ENCODE data around the gene ST7L. TPM values are rescaled to one million over a fixed set of nuclear protein-coding genes. Genes with fewer than 3 reads are reported as not detected.
A peak's percentile ranks its signal among the peaks of the same experiment; 100 is the strongest.

Gene ST7L
- total RNA-seq, 1 donor from 2014 or later = 16.7 TPM

- TF ChIP-seq POLR2AphosphoS5 (IDR thresholded peaks at IDR 0.05; ENCODE audit: insufficient read depth in 1 of 2, low read depth in 1 of 2) (no peak), POLR2A (IDR thresholded peaks at IDR 0.05) (no peak), CTCF (IDR thresholded peaks at IDR 0.05) (no peak)
- DNase-seq (ENCODE audit: extremely low spot score in 2 of 2) = no peak
- intact Hi-C loops (cut with DNase I) = no loop called here
- peaks cover 0 to 12% of the 10 kb centered on the region in 2 donors for H3K36me3 ChIP-seq
- no peak overlapping the region for H3K4me3 ChIP-seq
- H3K27me3 ChIP-seq = no peaks in the 10 kb centered on the region
- H3K4me1 ChIP-seq = no peaks in the 10 kb centered on the region
- no peak overlapping the region for H3K27ac ChIP-seq
- H3K9me3 ChIP-seq = no peaks in the 10 kb centered on the region
Observed at GRCh38 chr1:112536561-112536960, 82.4 kb downstream of the ST7L start.

- H3K27ac ChIP-seq = no peak overlapping the region
- H3K4me1 ChIP-seq = no peaks in the 10 kb centered on the region
- intact Hi-C loops (cut with DNase I) = no loop called here
Observed at GRCh38 chr1:112533029-112533428, 85.9 kb downstream of the ST7L start.

GRCh38 chr1:112532064-112532463 is 86.9 kb downstream of the ST7L start:
- intact Hi-C loops (cut with DNase I) = no loop called here
- Histone ChIP-seq H3K4me3 (no peak overlapping the region), H3K36me3 (peaks cover 0 to 8% of the 10 kb centered on the region in 2 donors), H3K9me3 (no peaks in the 10 kb centered on the region), H3K4me1 (no peaks in the 10 kb centered on the region), H3K27ac (no peak overlapping the region), H3K27me3 (no peaks in the 10 kb centered on the region)
- TF ChIP-seq CTCF (IDR thresholded peaks at IDR 0.05) (no peak), POLR2AphosphoS5 (IDR thresholded peaks at IDR 0.05; ENCODE audit: insufficient read depth in 1 of 2, low read depth in 1 of 2) (no peak), POLR2A (IDR thresholded peaks at IDR 0.05) (no peak)
- no peak for DNase-seq (ENCODE audit: extremely low spot score in 2 of 2)

More at GRCh38 chr1:112533029-112533428, 85.9 kb downstream of the ST7L start:
- Histone ChIP-seq H3K36me3 (peaks cover 0 to 8% of the 10 kb centered on the region in 2 donors), H3K9me3 (no peaks in the 10 kb centered on the region), H3K4me3 (no peak overlapping the region), H3K27me3 (no peaks in the 10 kb centered on the region)
- TF ChIP-seq POLR2AphosphoS5 (IDR thresholded peaks at IDR 0.05; ENCODE audit: insufficient read depth in 1 of 2, low read depth in 1 of 2) (no peak), POLR2A (IDR thresholded peaks at IDR 0.05) (no peak), CTCF (IDR thresholded peaks at IDR 0.05) (no peak)
- no peak for DNase-seq (ENCODE audit: extremely low spot score in 2 of 2)

GRCh38 chr1:112530832-112531231 is 88.1 kb downstream of the ST7L start:
- Histone ChIP-seq H3K27me3 (no peaks in the 10 kb centered on the region), H3K4me3 (no peak overlapping the region), H3K27ac (peak overlapping the region; percentile 18), H3K4me1 (no peaks in the 10 kb centered on the region), H3K36me3 (peaks cover 0 to 8% of the 10 kb centered on the region in 2 donors), H3K9me3 (no peaks in the 10 kb centered on the region)
- intact Hi-C loops (cut with DNase I) = no loop called here
- no peak for DNase-seq (ENCODE audit: extremely low spot score in 2 of 2)
- TF ChIP-seq POLR2A (IDR thresholded peaks at IDR 0.05) (no peak), CTCF (IDR thresholded peaks at IDR 0.05) (no peak), POLR2AphosphoS5 (IDR thresholded peaks at IDR 0.05; ENCODE audit: insufficient read depth in 1 of 2, low read depth in 1 of 2) (no peak)

GRCh38 chr1:112529301-112529700 is 89.6 kb downstream of the ST7L start:
- H3K27me3 ChIP-seq = no peaks in the 10 kb centered on the region
- H3K4me1 ChIP-seq = peaks cover 7% of the 10 kb centered on the region
- H3K27ac ChIP-seq = no peak overlapping the region
- H3K9me3 ChIP-seq = no peaks in the 10 kb centered on the region
- H3K36me3 ChIP-seq = no peaks in the 10 kb centered on the region
- no peak for DNase-seq (ENCODE audit: extremely low spot score in 2 of 2)
- intact Hi-C loops (cut with DNase I) = no loop called here
- TF ChIP-seq CTCF (IDR thresholded peaks at IDR 0.05) (no peak), POLR2AphosphoS5 (IDR thresholded peaks at IDR 0.05; ENCODE audit: insufficient read depth in 1 of 2, low read depth in 1 of 2) (peak in 1 of 2 donors; percentile 79)
- no peak overlapping the region for H3K4me3 ChIP-seq
